Sigmoid colon (tissue), 4 donors: ENCODE results near the gene TUBGCP3.

ENCODE experiments used
- CTCF ChIP-seq, 4 experiments: fragments of 450-650 bp in 3 of 4; fragments of 200-600 bp in 1 of 4; IDR thresholded peaks; one replicate each; pipeline ENCODE4 v1.5.1; 2016 to 2019; ENCODE audit warnings: antibody characterized with exemption in 4 of 4, mild to moderate bottlenecking in 3 of 4, moderate library complexity in 2 of 4
- EP300 ChIP-seq, 4 donors: sonication (generic); formaldehyde crosslinking; IDR thresholded peaks; one replicate each; pipeline ENCODE4 v1.6.1; 2017; ENCODE audit warnings: antibody characterized with exemption in 4 of 4
- POLR2A ChIP-seq, 2 donors: fragments of 450-650 bp; IDR thresholded peaks; one replicate each; pipeline ENCODE4 v1.6.1; 2016; ENCODE audit warnings: antibody characterized with exemption in 2 of 2, mild to moderate bottlenecking in 2 of 2, moderate library complexity in 2 of 2

GRCh38 chr13:112569821-112570220 lies 18.1 kb downstream of the TUBGCP3 start:
- TF ChIP-seq EP300 (IDR thresholded peaks at IDR 0.05), result no peak
- no peak for TF ChIP-seq POLR2A (IDR thresholded peaks at IDR 0.05)
- TF ChIP-seq CTCF (IDR thresholded peaks at IDR 0.05), result no peak
